HCT116 (cell line): ENCODE measurements around the gene PIAS4. TPM values are rescaled to one million over a fixed set of nuclear protein-coding genes. Genes with fewer than 3 reads are reported as not detected.

ENCODE experiments used
- ATAC-seq: fragments of 200-7000 bp; cut with Tn5 transposase; 2 replicates; pipeline ENCODE4 v1.9.1; 2020; ENCODE audit warnings: mild to moderate bottlenecking, moderate library complexity
- BruUV-seq: library from RNA; stranded (reverse); fragments of 400-500 nt; replicated peaks from 2 replicates; lab custom pipeline; 2021; lab: Mats Ljungman, UMichigan
- CTCF ChIA-PET: fragments of 300-600 bp; sonication (Branson Sonifier 250); formaldehyde crosslinking; loops from one replicate; lab custom pipeline; 2021; ENCODE audit warnings: antibody characterized with exemption; lab: Charles Lee
- POLR2A ChIA-PET: fragments of 300-600, 350-600 bp; sonication (Branson Sonifier 250); formaldehyde crosslinking; loops from one replicate; lab custom pipeline; 2021; ENCODE audit warnings: antibody characterized with exemption; lab: Charles Lee
- RAD21 ChIA-PET, 2 experiments: fragments of 300-600 bp; sonication (Branson Sonifier 250); formaldehyde crosslinking; loops; one replicate each; lab custom pipeline; 2023; ENCODE audit warnings: low total read pairs in 2 of 2; ENCODE audit not compliant: uncharacterized antibody in 2 of 2, unreplicated experiment in 2 of 2, low non-redundant PET in 1 of 2; lab: Charles Lee
- DNase-seq: peaks from one replicate; pipeline ENCODE4 v3.0.0-alpha.2; 2010; ENCODE audit warnings: low read depth, low spot score
- H2AFZ ChIP-seq: fragments of 200-600 bp; shearing (Covaris generic), sonication (generic); 2 replicates; pipeline ENCODE4 v1.6.1; 2017; ENCODE audit warnings: low read depth, mixed run types, mixed read lengths, antibody characterized with exemption, low read length; ENCODE audit not compliant: poor library complexity, severe bottlenecking
- H3K27ac ChIP-seq: 2 replicates; pipeline ENCODE4 v1.5.1; 2012; ENCODE audit warnings: low read depth, low read length
- H3K27me3 ChIP-seq: fragments of 200-600 bp; sonication (generic); 2 replicates; pipeline ENCODE4 v1.6.1; 2016; ENCODE audit warnings: mixed run types, low read length, mixed read lengths; ENCODE audit not compliant: insufficient read depth
- H3K36me3 ChIP-seq, 2 experiments: fragments of 200-500 bp in 1 of 2; fragments of 200-600 bp in 1 of 2; sonication (Bioruptor generic) in 1 of 2; sonication (generic) in 1 of 2; 2 replicates each; pipeline versions ENCODE4 v1.5.1 to v1.6.1; 2014 to 2016; ENCODE audit warnings: low read length in 2 of 2, inconsistent platforms in 1 of 2, mixed read lengths in 1 of 2, mixed run types in 1 of 2; ENCODE audit not compliant: insufficient read depth in 2 of 2, control insufficient read depth in 1 of 2
- H3K4me1 ChIP-seq, 2 experiments: fragments of 200-600 bp in 1 of 2; sonication (generic) in 1 of 2; 2 replicates each; pipeline versions ENCODE4 v1.5.1 to v1.6.1; 2012 to 2017; ENCODE audit warnings: low read length in 2 of 2, inconsistent platforms in 1 of 2, mild to moderate bottlenecking in 1 of 2, mixed read lengths in 1 of 2, mixed run types in 1 of 2, moderate library complexity in 1 of 2; ENCODE audit not compliant: insufficient read depth in 2 of 2, control insufficient read depth in 1 of 2
- H3K4me2 ChIP-seq: fragments of 200-600 bp; sonication (generic); 2 replicates; pipeline ENCODE4 v1.6.1; 2017; ENCODE audit warnings: mixed run types, low read length, mixed read lengths
- H3K4me3 ChIP-seq, 2 experiments: fragments of 200-600 bp in 1 of 2; sonication (generic) in 1 of 2; replicated peaks in 1 of 2; 2 replicates each; pipeline ENCODE4 v1.5.1; 2011 to 2016; ENCODE audit warnings: low read length in 2 of 2, control low read depth in 1 of 2, low read depth in 1 of 2, mild to moderate bottlenecking in 1 of 2, mixed read lengths in 1 of 2, mixed run types in 1 of 2
- H3K79me2 ChIP-seq: fragments of 200-600 bp; sonication (generic); 2 replicates; pipeline ENCODE4 v1.6.1; 2017; ENCODE audit warnings: mild to moderate bottlenecking, mixed run types, low read length, moderate library complexity, mixed read lengths; ENCODE audit not compliant: insufficient read depth
- H3K9ac ChIP-seq: fragments of 200-600 bp; sonication (generic); 2 replicates; pipeline ENCODE4 v1.6.1; 2016; ENCODE audit warnings: low read length, mixed read lengths
- H3K9me2 ChIP-seq: fragments of 200-600 bp; sonication (generic), shearing (Covaris generic); 2 replicates; pipeline ENCODE4 v1.6.1; 2017; ENCODE audit warnings: mixed run types, mild to moderate bottlenecking, moderate library complexity; ENCODE audit not compliant: insufficient read depth
- H3K9me3 ChIP-seq, 2 experiments: fragments of 200-500 bp in 1 of 2; fragments of 200-600 bp in 1 of 2; sonication (Bioruptor generic) in 1 of 2; sonication (generic) in 1 of 2; 2 replicates each; pipeline ENCODE4 v1.6.1; 2014 to 2017; ENCODE audit warnings: low read length in 2 of 2, mixed read lengths in 2 of 2, inconsistent platforms in 1 of 2, low read depth in 1 of 2, mild to moderate bottlenecking in 1 of 2, mixed run types in 1 of 2, moderate library complexity in 1 of 2; ENCODE audit not compliant: control insufficient read depth in 1 of 2, insufficient read depth in 1 of 2
- H4K20me1 ChIP-seq: fragments of 200-600 bp; sonication (generic), shearing (Covaris generic); 2 replicates; pipeline ENCODE4 v1.6.1; 2017; ENCODE audit warnings: mixed run types, mild to moderate bottlenecking, moderate library complexity; ENCODE audit not compliant: insufficient read depth
- CBX3 ChIP-seq: IDR thresholded peaks from 2 replicates; pipeline ENCODE4 v1.6.1; 2012; ENCODE audit warnings: low read depth
- CEBPB ChIP-seq: IDR thresholded peaks from 2 replicates; pipeline ENCODE4 v1.6.1; 2012; ENCODE audit warnings: low read depth
- EGR1 ChIP-seq: IDR thresholded peaks from 2 replicates; pipeline ENCODE4 v1.6.1; 2012; ENCODE audit warnings: low read depth
- EZH2phosphoT487 ChIP-seq: fragments of 200-600 bp; IDR thresholded peaks from 2 replicates; pipeline ENCODE4 v1.6.1; 2018; ENCODE audit warnings: antibody characterized with exemption, borderline replicate concordance
- FOSL1 ChIP-seq: IDR thresholded peaks from 2 replicates; pipeline ENCODE4 v1.6.1; 2012; ENCODE audit warnings: low read depth
- JUND ChIP-seq: IDR thresholded peaks from 2 replicates; pipeline ENCODE4 v1.6.1; 2012
- POLR2A ChIP-seq: IDR thresholded peaks from 2 replicates; pipeline ENCODE4 v1.7.0; 2011; ENCODE audit warnings: borderline replicate concordance; ENCODE audit not compliant: insufficient read depth, insufficient read length; ENCODE audit errors: extremely low read depth
- TCF7L2 ChIP-seq: IDR thresholded peaks from 2 replicates; pipeline ENCODE4 v1.7.0; 2011; ENCODE audit warnings: borderline replicate concordance, inconsistent platforms; ENCODE audit not compliant: insufficient read depth, insufficient read length; ENCODE audit errors: extremely low read depth
- ZFX ChIP-seq: fragments of 450-650 bp; IDR thresholded peaks from 2 replicates; pipeline ENCODE4 v1.6.1; 2017
- ZNF274 ChIP-seq: fragments of 200-500 bp; sonication (Bioruptor generic); IDR thresholded peaks from 2 replicates; pipeline ENCODE4 v1.6.1; 2014; ENCODE audit warnings: mild to moderate bottlenecking, low read depth, low read length, inconsistent platforms
- intact Hi-C: fragments of 100-400 bp; cut with micrococcal nuclease; formaldehyde crosslinking; loops from 2 replicates; pipeline ENCODE4 v1.10.0; 2022
- total RNA-seq: library from RNA; stranded (reverse); gene quantifications from one replicate; pipeline ENCODE4 v1.2.1, GENCODE V29; 2021; ENCODE audit not compliant: unreplicated experiment
- TF ChIP-seq, protein P1 (sequence below), 3 experiments: fragments of 200-600 bp in 1 of 3; sonication (generic) in 1 of 3; IDR thresholded peaks in 2 of 3; conservative IDR thresholded peaks in 1 of 3; 2 replicates each; pipeline ENCODE4 v1.5.1; 2012 to 2017; ENCODE audit warnings: low read depth in 2 of 3, low read length in 2 of 3, antibody characterized with exemption in 1 of 3, borderline replicate concordance in 1 of 3, control low read depth in 1 of 3, mild to moderate bottlenecking in 1 of 3, mixed read lengths in 1 of 3, mixed run types in 1 of 3, moderate library complexity in 1 of 3; ENCODE audit not compliant: insufficient read depth in 1 of 3
- TF ChIP-seq, protein P2 (sequence below): IDR thresholded peaks from 2 replicates; pipeline ENCODE4 v1.6.1; 2012
- TF ChIP-seq, protein P3 (sequence below): IDR thresholded peaks from 2 replicates; pipeline ENCODE4 v1.6.1; 2011; ENCODE audit warnings: mild to moderate bottlenecking, low read length, moderate library complexity; ENCODE audit not compliant: insufficient replicate concordance; ENCODE audit errors: extremely low read depth

PIAS4 gene
- total RNA-seq, 1 experiment from 2014 or later = 28.4 TPM

- TF ChIP-seq ZNF274 (no peak), EZH2phosphoT487 (no peak)
- TF ChIP-seq, protein P1, sequence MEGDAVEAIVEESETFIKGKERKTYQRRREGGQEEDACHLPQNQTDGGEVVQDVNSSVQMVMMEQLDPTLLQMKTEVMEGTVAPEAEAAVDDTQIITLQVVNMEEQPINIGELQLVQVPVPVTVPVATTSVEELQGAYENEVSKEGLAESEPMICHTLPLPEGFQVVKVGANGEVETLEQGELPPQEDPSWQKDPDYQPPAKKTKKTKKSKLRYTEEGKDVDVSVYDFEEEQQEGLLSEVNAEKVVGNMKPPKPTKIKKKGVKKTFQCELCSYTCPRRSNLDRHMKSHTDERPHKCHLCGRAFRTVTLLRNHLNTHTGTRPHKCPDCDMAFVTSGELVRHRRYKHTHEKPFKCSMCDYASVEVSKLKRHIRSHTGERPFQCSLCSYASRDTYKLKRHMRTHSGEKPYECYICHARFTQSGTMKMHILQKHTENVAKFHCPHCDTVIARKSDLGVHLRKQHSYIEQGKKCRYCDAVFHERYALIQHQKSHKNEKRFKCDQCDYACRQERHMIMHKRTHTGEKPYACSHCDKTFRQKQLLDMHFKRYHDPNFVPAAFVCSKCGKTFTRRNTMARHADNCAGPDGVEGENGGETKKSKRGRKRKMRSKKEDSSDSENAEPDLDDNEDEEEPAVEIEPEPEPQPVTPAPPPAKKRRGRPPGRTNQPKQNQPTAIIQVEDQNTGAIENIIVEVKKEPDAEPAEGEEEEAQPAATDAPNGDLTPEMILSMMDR (IDR thresholded peaks at IDR 0.05 in 2 of 3, conservative IDR thresholded peaks at IDR 0.05 in 1 of 3; ENCODE audit: borderline replicate concordance in 1 of 3, insufficient read depth in 1 of 3, low read depth in 2 of 3, low read length in 2 of 3) = no peak
- TF ChIP-seq, protein P2, sequence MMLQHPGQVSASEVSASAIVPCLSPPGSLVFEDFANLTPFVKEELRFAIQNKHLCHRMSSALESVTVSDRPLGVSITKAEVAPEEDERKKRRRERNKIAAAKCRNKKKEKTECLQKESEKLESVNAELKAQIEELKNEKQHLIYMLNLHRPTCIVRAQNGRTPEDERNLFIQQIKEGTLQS = no peak
- TF ChIP-seq, all 23 proteins: peak for 0
Observed at GRCh38 chr19:3961007-3961406, 46.5 kb upstream of the PIAS4 start (continued).

GRCh38 chr19:3963458-3964255 is 43.9 kb upstream of the PIAS4 start:
- RAD21 ChIA-PET = no interaction called here
- CTCF ChIA-PET = no interaction called here
- peaks cover 5 to 12% of the 10 kb centered on the region in 2 experiments for H3K4me1 ChIP-seq
- no peaks in the 10 kb centered on the region for H4K20me1 ChIP-seq
- peaks cover 31% of the 10 kb centered on the region for H3K79me2 ChIP-seq
- no peak overlapping the region for H3K4me2 ChIP-seq
- POLR2A ChIA-PET = no interaction called here
- no TSS peak for BruUV-seq
- no peaks in the 10 kb centered on the region for H3K9me3 ChIP-seq
- H3K27me3 ChIP-seq = no peaks in the 10 kb centered on the region
- H3K9me2 ChIP-seq = no peaks in the 10 kb centered on the region
- DNase-seq (no peak), ATAC-seq (no peak)
- H3K9ac ChIP-seq = no peak overlapping the region
- intact Hi-C loops = no loop called here
- no peak overlapping the region for H2AFZ ChIP-seq
- H3K27ac ChIP-seq = no peak overlapping the region
- TF ChIP-seq TCF7L2 (no peak), CEBPB (no peak), FOSL1 (no peak), ZFX (no peak), CBX3 (no peak), JUND (no peak), EGR1 (no peak), POLR2A (no peak), EZH2phosphoT487 (no peak)
- TF ChIP-seq, protein P2 = no peak
- TF ChIP-seq, protein P1 (IDR thresholded peaks at IDR 0.05 in 2 of 3, conservative IDR thresholded peaks at IDR 0.05 in 1 of 3; ENCODE audit: borderline replicate concordance in 1 of 3, insufficient read depth in 1 of 3, low read depth in 2 of 3, low read length in 2 of 3) = no peak
- TF ChIP-seq, protein P3, sequence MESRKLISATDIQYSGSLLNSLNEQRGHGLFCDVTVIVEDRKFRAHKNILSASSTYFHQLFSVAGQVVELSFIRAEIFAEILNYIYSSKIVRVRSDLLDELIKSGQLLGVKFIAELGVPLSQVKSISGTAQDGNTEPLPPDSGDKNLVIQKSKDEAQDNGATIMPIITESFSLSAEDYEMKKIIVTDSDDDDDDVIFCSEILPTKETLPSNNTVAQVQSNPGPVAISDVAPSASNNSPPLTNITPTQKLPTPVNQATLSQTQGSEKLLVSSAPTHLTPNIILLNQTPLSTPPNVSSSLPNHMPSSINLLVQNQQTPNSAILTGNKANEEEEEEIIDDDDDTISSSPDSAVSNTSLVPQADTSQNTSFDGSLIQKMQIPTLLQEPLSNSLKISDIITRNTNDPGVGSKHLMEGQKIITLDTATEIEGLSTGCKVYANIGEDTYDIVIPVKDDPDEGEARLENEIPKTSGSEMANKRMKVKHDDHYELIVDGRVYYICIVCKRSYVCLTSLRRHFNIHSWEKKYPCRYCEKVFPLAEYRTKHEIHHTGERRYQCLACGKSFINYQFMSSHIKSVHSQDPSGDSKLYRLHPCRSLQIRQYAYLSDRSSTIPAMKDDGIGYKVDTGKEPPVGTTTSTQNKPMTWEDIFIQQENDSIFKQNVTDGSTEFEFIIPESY = no peak
- H3K36me3 ChIP-seq = peaks cover 12 to 42% of the 10 kb centered on the region in 2 experiments; a peak in 3 of 4 replicates
- no peak overlapping the region for H3K4me3 ChIP-seq
